GM19023 (cell line): ENCODE results near the gene ITCH.

Source experiments
- ATAC-seq: cut with Tn5 transposase; IDR thresholded peaks from one replicate; pipeline ENCODE4 v1.9.1; 2021; ENCODE audit warnings: mild to moderate bottlenecking, moderate library complexity; ENCODE audit not compliant: unreplicated experiment

Gene ITCH

DNA sequence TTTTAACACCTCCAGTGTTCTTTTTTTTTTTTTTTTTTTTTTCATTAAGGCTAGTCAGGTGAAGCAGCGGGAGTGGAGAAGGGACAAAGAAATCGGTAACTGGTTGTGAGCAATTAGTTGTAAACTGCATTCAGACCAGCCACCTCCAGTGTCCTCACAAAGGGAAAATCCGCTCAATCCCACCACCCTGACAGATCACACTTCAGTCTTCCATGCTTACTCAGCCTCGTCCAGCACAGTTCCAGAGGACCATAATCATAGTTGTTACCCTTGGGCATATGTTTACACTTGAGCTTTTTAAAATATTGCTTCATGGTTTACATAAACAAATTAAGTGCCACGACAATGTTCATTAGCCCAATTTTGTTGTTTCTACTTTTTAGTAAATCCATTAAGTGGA lies 163.4 kb downstream of the ITCH start:
- ATAC-seq: no peak

DNA sequence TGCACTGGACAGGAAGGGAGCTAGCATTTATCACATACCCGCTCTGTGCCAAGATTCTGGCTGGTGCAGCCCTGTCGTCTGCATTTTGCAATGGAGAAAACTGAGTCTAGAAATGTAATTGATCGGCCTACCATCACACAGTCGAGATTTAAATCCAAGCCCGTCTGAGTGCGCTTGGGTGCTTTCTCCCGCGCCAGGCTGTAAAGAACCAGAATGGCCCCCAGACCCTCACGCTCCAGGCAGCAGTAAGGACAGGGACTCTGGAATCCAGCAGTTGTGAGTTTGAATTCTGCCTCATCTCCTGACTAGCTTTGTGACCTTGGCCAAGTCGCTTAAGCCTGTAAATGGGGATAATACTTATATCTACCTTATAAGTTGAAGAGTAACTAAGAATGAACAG lies 163.9 kb downstream of the ITCH start:
- ATAC-seq: no peak

DNA sequence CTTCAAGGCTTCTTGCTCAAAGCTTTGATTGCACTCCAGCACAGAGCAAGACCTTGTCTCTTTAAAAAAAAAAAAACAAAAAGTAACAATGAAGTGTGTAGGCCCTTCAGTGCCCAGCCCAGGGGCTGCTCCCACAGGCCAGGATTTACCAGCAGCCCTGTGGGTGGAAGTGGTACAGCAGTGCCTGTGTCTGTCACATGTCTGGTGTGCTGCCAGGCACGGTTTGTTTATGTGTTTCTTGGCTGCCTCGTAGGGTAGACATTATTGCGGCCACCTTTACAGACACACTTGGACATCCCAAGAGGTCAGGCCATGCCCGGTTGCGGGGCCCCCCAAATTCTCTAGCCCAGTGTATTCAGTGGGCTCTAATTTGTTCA lies 165.8 kb downstream of the ITCH start:
- no peak for ATAC-seq

GRCh38 chr20:34529742-34530141 lies 166.7 kb downstream of the ITCH start:
- no peak for ATAC-seq

- ATAC-seq: no peak
Measured at GRCh38 chr20:34530342-34530741, 167.3 kb downstream of the ITCH start.

- ATAC-seq: no peak
Measured at GRCh38 chr20:34531608-34532265, 168.7 kb downstream of the ITCH start.

DNA sequence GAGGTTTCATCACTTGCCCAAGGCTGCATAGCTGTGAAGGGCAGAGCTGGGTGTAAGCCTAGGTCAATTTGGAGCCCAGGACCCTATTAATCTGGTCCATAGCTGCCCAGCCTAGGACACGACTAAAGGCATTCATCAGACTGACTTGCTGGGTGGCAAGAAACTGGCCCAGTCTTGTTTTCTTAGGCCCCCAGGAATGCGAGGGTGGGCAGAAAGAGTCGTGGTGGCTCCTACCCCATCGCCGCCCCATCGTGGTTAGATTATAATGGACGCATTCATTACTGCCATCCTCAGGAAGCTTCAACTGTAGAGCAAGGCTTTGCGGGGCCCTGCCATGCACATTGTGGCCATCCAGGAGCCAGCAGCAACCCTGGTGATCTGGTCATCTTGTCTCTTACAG lies 169.2 kb downstream of the ITCH start:
- no peak for ATAC-seq

GRCh38 chr20:34532756-34533155 lies 169.7 kb downstream of the ITCH start:
- ATAC-seq: no peak

- no peak for ATAC-seq
Measured at GRCh38 chr20:34534391-34535165, 171.5 kb downstream of the ITCH start.

DNA sequence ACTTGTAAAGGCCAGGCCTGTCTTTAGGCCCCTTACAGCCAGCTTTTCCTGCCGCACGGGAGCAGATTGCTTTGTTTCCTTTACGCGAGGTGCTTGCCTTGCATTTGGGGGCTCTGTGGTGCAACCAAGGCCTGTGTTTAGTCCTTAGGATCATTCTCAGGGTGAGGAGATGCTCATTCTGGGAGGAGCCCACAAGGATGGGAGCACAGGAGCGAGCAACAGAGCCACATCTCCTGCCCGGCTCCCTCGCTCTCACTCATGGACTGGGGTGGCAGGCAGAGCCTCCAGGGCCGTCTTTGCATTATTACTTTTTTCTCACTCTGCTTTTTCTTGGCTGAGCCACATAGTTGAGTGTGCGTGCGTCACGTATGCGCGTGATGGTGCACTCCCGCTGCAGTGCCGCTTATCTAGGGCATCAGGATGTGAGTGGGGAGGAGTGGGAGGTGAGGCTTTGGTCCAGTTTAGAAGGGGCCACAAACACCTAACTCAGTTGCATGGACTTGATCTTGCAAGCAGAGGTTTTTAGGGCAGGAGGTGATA lies 172.3 kb downstream of the ITCH start:
- ATAC-seq: no peak

GRCh38 chr20:34535857-34536256 lies 172.8 kb downstream of the ITCH start:
- ATAC-seq: no peak

GRCh38 chr20:34536798-34537394 lies 173.8 kb downstream of the ITCH start:
- no peak for ATAC-seq

- no peak for ATAC-seq
Measured at GRCh38 chr20:34537651-34538050, 174.6 kb downstream of the ITCH start.

DNA sequence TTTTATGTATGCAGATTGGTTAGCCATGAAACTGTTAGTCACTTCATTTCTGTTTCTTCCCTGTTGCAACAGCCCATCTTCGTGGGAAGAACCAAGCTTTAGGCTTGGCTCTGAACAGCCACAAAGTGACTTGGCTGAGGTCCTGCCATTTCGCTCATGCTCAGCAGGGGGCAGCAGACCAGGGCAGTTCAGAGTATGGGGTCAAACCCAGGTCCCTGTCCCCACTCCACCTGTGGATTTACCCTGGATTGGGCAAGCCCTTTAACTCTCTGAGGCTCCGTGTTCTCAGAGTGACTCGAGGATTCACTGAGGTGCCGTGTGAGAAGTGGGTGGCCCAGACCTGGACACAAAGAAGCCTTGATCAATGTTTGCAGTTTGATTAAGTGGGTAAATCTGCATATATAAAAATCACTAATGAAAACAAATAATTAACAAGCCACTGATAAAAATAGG lies 175.6 kb downstream of the ITCH start:
- no peak for ATAC-seq

DNA sequence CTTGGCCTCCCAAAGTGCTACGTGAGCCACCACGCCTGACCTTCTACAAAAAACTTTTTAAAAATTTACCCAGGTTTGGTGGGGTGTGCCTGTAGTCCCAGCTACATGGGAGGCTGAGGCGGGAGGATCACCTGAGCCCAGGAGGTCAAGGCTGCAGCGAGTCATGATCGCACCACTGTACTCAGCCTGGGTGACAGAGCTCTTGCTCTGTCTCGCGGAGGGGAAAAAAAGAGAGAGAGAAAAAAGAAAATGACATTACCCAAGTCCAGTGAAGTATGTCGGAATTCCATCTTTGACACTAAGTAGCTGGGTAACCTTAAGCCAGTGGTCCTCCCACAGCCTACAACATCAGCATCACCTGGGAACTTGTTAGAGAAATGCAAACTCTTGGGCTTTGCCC lies 176.7 kb downstream of the ITCH start:
- ATAC-seq: no peak

GRCh38 chr20:34540596-34541263 lies 177.7 kb downstream of the ITCH start:
- no peak for ATAC-seq

DNA sequence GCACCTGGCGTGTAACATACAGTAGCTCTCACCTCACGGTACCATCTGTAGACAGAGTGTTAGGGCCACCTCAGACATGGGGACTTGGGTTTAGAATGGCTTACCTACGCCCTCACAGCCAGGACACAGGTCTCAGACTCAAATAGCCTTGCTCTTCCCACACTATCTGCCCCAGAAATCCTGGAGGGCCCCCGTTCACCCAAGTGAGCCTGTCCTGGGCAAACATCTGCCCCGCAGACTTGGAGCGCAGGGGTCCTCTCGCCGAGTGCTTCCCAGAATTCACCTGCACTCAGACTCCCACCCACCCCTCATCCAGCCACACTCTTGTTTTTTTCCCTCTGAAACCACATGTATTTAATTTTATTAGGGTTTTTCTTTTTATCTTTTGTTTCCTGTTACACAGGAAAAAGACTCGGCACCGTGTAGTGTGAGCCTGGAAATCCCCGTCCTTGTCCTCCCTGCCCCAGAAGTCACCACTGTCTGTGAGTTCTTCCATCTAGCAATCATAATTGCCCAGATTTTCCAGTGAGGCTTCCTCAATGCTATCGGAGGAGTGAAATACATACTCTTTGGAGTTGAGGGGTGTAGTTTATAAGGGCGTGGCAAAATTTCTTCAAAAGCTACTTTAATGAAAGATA lies 178.3 kb downstream of the ITCH start:
- no peak for ATAC-seq

DNA sequence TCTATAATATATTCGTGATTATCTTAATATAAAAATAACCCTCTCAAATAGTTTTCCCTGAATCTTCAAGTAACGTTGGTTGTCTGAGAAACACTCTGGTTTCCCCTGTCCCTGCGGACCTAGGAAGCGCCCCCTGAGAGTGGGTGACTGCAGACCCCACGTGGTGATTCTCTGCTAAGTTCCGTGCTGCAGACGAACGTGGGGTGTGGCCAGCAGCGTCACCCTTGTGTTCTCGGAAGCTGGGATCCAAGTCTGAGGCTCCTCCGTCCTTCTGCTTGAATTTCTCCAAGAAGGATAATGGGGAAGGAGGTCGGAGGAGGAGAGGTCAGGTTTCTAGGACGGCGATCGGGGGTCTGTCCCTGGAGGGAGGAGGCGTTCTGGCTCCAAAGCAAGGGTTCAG lies 178.8 kb downstream of the ITCH start:
- no peak for ATAC-seq

DNA sequence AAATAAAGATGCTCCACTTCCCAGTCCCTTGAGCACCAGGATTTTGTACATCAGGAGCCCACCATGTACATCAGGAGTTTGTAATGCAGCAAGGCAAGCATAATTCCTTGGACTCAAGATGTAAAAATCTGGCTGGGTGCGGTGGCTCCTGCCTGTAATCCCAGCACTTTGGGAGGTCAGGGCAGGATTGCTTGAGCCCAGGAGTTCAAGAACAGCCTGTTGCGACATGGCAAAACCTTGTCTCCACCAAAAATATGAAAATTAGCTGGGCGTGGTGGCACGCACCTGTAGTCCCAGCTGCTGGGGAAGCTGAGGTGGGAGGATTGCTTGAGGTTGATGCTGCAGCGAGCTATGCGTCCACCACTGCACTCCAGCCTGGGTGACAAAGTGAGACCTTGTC lies 179.4 kb downstream of the ITCH start:
- no peak for ATAC-seq

- no peak for ATAC-seq
Measured at GRCh38 chr20:34543463-34544056, 180.5 kb downstream of the ITCH start.
